NCI-H146 (cell line): ENCODE measurements around the gene SOCS4.
"Not testable (repeated sequence)": the region's sequence is repeated elsewhere in the genome, so short reads cannot be mapped to it uniquely, and the experiment has no call there.

Source experiments
- DNase-seq: peaks from one replicate; lab custom pipeline; 2025; lab: John Stamatoyannopoulos, UW

SOCS4 gene

DNA sequence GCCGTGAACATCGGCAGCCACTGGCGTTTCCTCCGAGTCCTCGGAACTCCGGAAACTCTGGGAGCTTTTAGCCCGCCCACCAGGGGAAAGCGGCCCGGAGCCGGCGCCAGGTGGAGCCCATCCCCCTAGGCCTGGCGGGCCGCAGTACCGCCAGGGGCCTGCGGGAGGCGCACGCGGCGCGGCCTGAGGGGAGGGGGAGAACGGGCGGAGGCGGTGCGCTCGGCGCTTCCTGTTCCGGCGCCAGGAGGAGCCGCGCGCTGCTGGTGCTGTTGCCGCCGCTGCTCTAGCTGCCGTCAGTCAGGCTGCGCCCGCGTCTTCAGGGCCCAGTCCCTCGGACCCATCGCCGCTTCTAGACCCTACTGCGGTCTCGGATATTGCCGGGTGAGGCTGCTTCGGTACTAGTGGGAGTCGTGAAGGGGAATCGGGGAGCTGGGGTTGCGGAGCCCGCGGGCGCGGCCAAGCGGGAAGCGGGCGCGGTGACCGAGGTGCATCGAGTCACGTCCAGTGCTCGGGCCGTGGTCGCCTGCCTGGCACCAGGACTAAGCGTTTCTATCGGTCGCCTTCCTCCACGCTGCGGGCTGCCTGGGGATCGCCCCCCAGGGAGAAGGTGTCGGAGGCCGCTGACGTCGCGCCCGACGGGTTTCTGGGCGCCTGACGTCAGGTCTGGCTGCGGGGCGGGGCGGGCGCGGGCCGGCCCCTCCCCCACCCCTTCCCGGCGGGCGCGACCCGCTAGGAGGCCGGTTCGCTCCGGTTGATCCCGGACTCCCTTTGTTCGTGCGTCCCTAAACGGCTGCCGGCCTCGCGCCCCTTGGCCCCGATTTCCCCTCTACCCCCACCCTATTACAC lies 24.6 kb downstream of the SOCS4 start, which contains the start of gene MAPK1IP1L:
TSS of gene MAPK1IP1L (plus strand) at position 225 of the 846 bp plus-strand sequence. CDS start 10,037 bp downstream, outside the sequence.
- DNase-seq = peak; percentile 89

- DNase-seq = no peak
Measured at GRCh38 chr14:55052269-55052930, 25.4 kb downstream of the SOCS4 start.

DNA sequence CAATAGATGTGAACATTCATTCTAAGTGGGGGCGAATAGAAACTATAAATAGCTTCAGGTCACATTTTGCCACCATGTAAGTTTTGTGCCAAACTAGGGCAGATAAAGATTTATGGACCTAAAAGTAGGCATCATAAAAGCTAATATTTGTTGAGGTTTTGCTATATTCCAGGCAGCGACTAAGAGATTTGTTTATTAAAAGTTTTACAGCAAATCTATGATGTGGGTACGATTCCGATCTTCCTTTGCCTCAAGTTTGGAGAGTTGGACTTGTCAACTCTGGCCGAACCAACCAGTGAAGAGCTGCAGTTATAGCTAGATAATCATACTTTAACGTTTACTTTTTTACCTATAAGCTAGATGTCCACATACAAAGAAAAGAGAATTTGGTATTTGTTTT lies 26.0 kb downstream of the SOCS4 start:
- no peak for DNase-seq

- no peak for DNase-seq
Measured at GRCh38 chr14:55053500-55053899, 26.5 kb downstream of the SOCS4 start.

DNA sequence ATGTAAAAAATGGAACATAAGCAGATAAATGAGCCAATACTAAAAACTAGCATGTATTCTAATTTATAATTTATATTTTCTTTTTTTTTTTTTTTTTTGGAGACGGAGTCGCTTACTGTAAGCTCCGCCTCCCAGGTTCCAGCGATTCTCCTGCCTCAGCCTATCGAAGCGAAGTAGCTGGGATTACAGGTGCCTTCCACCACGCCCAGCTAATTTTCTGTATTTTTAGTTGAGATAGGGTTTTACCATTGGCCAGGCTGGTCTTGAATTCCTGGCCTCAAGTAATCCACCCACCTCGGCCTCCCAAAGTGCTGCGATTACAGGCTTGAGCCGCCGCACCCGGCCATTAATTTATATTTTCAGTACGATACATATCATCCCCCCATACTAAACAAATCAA lies 27.1 kb downstream of the SOCS4 start:
- no peak for DNase-seq

DNA sequence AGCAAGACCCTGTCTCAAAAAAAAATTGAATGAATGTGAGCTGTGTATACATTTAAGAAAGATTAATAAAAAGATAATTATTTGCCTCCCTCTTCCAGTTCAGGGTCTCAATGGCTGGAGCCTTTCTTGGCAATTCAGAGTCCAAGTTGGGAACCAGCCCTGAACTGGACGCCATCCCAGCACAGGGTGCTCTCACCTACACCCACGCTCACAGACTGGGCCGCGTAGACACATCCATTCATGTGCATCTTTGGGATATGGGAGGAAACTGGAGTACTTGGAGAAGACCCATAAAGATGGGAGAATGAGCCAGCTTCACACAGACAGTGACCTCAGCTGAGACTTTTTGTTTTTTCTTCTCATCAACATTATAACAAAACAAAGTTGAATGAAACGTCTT lies 30.9 kb downstream of the SOCS4 start:
- no peak for DNase-seq

GRCh38 chr14:55059333-55059732 lies 32.3 kb downstream of the SOCS4 start:
- DNase-seq = no peak

GRCh38 chr14:55062517-55063351 lies 35.7 kb downstream of the SOCS4 start:
- DNase-seq = no peak

DNA sequence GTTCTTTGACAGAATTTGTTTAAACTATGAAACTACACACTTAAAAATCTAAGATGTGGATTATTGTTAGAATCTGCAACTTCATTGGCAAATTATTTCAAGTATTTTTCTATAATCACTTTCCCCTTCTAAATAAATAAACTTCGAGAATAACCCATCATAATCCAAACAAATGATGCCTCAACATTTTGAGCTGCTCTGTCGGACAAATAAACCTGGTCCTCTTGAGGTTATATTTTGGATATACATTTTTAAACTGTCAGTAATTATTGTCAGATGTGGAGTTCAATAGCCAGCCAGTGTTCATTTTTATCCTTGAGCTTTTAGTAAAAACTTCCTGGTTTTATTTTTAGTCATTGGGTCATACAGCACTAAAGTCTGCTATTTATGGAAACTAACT lies 37.9 kb downstream of the SOCS4 start:
- not testable (repeated sequence) for DNase-seq

DNA sequence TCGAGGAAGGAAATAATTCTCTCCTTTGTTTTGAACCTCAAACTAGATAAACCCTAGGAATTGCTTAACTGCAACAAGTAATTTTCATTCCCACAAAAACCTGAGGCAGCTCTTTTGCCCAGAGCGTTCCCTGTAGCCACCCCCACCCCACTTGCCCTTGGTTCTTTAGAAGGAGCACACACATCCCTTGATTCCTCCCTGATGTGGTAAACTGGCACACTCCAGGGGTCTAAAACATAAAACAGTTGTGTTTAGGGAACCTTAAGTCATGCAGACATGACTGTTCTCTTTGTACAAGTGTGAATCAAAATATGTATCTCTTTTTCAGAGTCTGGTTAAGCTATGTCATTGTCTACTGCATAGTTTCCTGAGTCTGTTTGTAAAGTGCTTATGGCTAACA lies 38.4 kb downstream of the SOCS4 start:
- DNase-seq = no peak

GRCh38 chr14:55066223-55066622 lies 39.2 kb downstream of the SOCS4 start:
- no peak for DNase-seq

DNA sequence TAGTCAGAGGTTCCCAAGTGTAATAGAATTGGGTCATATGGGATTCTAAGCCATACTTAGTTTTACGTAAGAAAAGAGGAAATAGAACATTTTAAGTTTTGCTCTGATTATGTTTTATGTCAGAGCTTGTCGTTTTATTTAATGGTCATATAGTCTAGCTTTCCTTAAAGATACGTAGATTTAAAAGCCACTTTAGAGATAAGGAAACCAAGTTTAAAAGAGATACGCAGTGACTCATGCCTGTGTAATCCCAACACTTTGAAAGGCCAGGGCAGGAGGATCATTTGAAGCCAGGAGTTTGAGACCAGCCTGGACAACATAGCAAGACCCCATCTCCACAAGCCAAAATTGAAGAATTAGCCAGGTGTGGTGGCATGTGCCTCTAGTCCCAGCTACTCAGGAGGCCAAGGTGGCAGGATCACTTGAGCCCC lies 44.0 kb downstream of the SOCS4 start:
- no peak for DNase-seq

DNA sequence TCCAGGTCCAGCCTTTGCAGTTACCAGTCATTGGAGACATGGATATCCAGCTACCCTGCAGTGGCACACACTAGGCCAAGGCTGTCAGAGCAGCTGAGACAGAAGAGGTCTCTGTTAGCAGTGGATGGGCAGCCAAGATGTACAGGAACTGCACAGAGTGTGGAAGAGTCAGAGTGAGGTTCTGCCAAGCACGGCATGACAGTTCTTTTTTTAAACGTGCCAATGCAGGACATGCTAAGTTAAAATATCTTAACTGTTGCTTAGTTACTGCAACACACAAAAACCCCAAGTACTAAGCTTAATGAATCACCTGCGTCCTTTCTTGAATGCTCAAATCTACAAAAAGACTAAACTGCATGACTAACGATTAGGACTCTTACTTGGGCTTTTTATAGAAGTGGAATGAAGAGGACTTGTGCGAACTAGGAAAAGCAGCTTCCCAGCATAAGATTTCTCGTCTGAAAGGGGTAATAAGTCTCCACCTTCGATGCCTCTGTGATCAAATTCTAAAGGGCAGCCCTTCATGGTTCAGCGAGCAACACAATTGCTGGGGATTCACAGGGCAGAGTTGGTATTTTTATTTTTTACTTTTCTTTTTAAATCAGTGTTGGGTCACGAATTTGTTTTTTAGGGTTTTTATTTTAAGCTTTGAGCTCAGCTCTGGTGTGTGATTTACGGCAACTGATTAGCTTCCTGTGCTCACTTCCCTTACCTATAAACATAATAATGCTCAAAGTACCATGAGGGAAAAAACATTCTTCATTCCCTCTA lies 45.0 kb downstream of the SOCS4 start:
- no peak for DNase-seq

DNA sequence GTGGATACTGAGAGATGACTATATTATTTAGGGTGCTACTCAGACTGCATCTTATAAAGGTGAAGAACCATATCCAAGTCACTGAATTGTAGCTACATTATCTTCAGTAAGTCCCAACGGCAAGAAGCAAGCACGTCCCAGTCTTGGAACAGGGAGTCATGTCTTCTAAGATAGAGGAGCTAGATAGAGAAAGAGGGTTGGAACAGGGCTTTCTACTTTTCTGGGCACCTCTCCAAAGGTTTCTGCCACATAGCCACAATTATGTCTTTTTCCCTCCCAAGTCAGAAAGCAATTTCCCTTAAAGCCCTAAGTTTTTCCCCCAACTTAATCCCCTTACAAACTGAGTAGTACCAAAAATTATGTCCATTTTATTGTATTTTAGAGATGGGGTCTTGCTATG lies 46.8 kb downstream of the SOCS4 start:
- no peak for DNase-seq

- DNase-seq = peak; percentile 20
Measured at GRCh38 chr14:55074662-55075061, 47.6 kb downstream of the SOCS4 start.

DNA sequence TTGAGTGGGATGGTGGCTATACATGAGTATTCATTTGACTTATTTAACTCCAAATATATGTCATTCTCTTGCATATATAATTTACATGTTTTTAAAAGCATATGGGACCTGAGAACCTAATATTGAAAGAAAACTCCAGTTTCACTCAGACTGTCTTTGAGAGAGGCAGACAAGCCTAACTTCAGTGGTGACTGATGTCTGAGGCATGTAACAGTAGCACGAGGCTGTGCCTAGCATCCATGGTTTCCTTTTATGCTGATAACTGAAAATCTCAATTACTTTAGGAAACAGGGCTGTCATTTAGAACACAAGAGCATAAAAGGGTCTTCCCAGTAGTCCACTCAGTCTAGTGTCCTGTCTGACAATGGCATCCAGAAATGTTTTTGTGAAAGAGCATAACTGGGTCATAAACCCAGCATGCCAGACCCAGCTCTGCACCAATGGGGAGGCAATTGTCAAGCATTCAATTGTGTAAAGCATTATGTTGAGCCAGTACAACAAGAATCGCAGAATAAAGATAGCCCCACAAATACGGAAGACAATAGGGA lies 48.7 kb downstream of the SOCS4 start:
- DNase-seq = no peak

GRCh38 chr14:55077170-55078151 lies 50.4 kb downstream of the SOCS4 start:
- DNase-seq = no peak

- not testable (repeated sequence) for DNase-seq
Measured at GRCh38 chr14:55079961-55080360, 52.9 kb downstream of the SOCS4 start.

- no peak for DNase-seq
Measured at GRCh38 chr14:55084401-55085059, 57.5 kb downstream of the SOCS4 start.
